NCI-H146 treated with DMSO at 0.1 percent for 48 hours (cell line): ENCODE results near the gene FAM234A.
A peak's percentile ranks its signal among the peaks of the same experiment; 100 is the strongest.
"Not testable (repeated sequence)": the region's sequence is repeated elsewhere in the genome, so short reads cannot be mapped to it uniquely, and the experiment has no call there.

Experiments
- DNase-seq: peaks from one replicate; lab custom pipeline; 2025; ENCODE audit not compliant: unreplicated experiment; lab: John Stamatoyannopoulos, UW

The FAM234A gene

DNA sequence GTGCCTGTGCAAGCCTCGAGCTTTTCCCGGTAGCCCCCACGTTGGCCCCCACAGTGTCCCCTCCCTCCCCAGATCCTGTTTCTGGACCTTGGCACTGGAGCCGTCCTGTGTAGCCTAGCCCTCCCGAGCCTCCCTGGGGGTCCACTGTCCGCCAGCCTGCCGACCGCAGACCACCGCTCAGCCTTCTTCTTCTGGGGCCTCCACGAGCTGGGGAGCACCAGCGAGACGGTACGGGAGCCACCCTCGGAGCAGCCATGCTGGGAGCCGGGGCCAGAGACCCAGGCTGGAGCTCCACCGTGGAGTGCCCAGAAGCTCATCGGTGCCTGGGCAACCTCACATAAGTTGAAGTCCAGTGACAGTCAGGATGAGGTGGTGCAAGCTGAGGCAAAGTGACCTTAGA is 29.3 kb downstream of the FAM234A start:
- no peak for DNase-seq

GRCh38 chr16:264440-264951 is 29.9 kb downstream of the FAM234A start:
- DNase-seq = no peak

- DNase-seq = no peak
Measured at GRCh38 chr16:265002-265529, 30.4 kb downstream of the FAM234A start.

- no peak for DNase-seq
Measured at GRCh38 chr16:265711-266110, 31.1 kb downstream of the FAM234A start.

DNA sequence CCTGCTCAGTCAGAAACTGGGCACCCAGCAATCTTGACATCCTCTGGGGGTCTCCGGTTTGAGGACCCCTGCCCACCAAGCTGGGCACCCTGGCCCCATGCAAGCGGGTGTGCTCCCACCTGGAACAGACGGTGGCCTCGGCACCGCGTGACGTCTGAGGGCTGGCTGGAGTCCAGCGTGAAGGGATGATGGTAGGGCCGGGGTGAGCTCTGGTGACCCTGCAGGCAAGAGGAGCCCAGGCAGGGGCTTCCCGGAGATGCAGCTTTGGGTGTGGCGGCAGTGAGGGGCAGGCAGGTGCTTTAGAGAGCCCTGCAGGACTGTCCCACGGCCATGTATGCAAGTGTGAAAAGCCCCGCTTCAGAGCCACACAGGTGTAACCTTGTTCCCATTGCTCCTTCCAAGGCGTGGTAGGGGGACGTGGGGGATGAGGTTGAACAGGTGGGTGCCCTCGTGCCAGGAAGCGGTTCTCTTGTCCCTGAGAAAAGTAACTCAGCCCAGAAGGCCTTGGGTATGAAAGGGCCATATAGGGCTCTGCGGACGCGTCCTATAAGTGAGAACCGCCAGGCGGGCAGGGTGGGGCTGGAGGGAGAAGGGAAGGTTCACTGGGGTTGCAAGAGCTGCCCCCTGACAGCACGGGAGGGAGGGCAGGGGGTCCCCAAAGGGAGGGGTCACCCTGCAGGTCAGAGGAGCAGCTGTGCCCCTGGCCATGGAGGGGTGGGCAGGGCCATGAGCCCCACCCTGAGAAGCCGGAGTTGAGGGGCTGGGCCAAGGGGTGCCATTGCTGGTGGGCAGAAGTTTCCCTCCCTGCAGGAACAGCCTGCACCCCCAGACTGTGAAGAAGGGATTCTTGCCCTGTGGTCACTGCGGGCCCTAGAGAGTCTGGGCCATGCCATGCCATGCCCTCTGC is 31.9 kb downstream of the FAM234A start:
- DNase-seq = no peak

DNA sequence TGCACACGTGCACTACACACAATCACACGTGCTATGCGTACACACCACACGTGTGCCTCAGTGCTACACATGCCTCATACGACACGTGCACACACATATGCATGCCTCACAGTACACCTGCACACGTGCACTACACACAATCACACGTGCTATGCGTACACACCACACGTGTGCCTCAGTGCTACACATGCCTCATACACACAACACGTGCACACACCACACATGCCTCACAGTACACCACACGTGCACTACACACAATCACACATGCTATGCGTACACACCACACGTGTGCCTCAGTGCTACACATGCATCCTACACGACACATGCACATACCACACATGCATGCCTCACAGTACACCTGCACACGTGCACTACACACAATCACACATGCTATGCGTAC is 32.9 kb downstream of the FAM234A start:
- not testable (repeated sequence) for DNase-seq

DNA sequence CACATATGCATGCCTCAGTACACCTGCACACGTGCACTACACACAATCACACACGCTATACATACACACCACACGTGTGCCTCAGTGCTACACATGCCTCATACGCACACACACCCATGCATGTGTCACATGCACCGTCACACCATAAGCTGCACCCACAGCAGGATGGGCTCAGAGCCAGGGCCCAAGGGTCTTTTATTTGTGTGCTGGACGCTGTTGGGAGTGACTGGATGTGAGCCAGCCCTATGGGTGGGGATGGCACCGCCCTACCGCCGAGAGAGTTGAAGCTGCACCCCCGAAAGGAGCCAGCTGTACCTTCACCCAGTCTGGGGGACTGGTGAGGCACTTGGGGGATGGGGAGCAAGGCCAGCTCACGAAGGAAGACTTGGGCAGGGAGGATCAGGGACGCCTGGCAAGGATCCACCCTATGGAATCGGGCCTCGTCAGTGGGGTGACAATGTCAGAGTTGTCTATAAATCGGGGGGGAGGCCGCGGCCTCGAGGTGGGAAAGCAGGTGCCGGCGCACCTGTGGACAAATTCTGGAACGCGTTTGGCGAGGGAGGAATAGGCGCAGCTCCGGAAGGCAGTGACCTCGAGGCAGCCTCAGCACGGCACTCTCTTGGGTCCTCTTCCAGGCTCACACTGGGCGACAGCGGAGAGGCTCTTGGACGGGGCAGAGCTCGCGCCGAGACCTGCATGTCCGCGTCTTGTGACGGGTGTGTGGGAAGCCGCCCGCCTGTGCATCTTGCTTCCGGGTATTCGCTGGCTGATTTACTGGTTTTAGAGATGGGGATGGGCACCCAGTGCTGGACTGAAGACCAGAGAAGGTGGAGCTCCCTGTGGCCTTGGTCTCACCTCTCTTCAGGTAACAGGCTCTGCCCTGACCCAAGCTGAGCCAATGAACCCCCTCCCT is 33.8 kb downstream of the FAM234A start:
- no peak for DNase-seq

DNA sequence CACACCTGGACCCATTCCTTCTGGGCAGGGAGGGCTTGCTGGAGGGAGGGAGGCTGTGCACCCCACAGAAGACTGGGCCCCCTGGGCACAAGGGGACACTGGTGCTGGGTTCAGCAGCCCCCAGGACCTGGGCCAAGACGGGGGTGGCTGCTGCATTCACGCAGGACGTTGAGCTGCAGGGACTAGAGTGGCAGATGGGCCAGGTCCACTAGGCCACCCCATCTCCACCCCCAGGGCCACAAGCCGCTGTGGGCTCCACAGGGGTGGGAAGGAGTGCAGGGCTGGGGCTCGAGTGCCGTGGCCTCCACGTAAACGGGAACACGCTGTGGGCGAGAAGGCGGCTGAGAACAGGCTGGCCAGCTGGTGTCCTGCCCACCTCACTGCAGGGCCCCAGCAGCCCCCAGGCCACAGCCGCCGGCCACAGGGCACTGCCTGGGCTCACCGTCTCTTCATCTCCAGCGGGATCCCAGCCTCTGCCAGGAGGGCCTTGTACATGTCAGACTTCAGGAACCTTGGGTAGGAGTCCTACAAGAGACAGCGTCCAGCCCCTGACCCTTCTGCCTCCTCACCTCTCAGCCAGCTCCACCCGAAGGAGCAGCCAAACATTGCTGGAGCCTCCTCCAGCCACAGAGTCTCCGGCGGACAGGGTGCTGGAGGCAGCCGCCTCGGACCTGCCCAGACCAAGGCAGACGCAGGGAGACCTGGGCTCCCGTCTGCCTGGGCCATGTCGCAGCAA is 34.6 kb downstream of the FAM234A start:
- no peak for DNase-seq

DNA sequence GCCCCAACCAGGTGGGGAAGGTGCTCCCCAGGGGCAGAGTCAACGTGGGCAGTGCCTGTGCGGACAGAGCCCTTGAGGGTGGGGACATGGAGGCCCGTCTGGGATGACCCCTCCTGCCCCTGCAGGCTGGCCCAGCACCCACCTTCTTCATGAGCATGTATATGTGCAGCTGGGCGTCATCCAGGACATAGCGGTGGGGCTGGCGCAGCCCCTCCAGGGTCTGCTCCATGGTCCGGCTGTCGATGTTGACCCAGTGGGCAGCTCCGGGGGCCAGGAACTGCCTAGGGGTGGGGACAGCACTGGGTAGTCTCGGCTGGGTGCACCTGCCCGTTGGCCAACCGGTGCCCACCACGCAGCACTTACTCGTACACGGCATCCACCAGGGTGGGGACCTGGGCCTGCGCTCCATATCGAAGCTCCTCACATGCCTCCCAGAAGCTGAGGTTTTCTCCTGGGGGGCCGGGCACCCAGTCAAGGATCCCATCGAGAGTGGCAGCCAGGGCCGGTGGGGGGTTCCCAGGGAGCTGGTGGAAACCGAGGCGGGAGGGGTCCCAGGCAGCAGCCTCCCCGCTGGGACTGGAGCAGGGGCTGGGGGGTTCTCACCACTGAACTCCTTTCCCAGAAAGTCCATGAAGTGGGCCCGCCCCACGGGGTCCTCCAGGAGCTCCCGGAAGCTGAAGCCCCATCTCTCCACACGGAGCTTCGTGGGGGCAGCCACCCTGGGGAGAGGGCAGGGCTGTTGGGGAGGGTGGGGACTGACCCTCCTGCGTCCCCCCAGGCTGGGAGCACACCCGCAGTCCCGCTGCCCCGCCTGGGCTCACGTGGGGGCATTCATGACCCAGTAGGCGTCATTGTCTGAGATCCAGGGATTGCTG is 36.0 kb downstream of the FAM234A start:
- no peak for DNase-seq

- no peak for DNase-seq
Measured at GRCh38 chr16:272633-273546, 38.3 kb downstream of the FAM234A start.

DNA sequence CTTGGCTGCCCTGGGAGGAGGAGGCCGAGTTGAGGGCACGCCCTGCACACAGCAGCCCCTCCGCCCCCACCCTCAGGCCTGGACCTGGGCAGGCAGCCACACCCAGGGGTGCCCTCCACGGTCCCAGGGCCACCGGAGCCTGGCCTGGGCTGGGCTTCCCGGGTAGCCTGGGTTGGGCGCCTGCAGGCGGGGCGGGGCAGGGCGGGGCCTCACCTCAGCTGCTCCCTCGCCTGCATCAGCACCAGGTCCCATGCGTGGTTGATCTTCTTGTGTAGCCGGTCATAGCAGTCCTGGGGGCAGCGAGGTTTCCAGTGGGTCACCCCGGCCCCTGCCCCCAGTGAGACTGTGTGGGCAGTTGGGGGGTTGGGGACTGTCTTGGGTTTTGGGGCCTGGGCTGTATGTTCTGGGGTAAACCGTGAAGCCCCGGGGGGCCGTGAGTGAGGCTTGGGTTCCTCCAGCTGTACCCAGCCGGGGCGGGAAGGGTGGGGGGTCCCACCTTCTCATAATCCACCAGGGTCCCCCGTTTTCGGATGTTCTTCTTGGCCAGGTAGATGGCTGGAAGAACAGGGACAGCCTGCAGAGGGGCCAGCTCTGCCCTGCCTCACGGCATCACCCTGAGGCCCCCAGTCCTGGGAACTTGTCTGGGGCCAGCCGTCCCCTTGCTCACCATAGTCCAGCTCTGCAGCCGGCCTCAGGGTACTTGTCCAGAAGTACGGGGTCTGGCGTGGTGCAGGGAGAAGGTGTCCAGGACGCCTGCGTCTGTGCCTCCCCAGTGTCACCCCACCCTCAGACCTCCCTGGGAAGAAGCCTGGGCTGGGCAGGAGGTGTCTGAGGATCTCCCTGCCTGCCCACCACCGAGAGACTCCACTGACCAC is 39.2 kb downstream of the FAM234A start:
- no peak for DNase-seq

GRCh38 chr16:275041-275641 is 40.5 kb downstream of the FAM234A start:
- peak; percentile 7 for DNase-seq

- no peak for DNase-seq
Measured at GRCh38 chr16:275786-276232, 41.2 kb downstream of the FAM234A start, which contains the start of gene RGS11. Gene RGS11 (minus strand): TSS chr16:275944. CDS start chr16:275911, 33 bp downstream.

- DNase-seq = no peak
Measured at GRCh38 chr16:276426-277077, 41.9 kb downstream of the FAM234A start.

GRCh38 chr16:278863-279366 is 44.3 kb downstream of the FAM234A start:
- peak; percentile 68 for DNase-seq

DNA sequence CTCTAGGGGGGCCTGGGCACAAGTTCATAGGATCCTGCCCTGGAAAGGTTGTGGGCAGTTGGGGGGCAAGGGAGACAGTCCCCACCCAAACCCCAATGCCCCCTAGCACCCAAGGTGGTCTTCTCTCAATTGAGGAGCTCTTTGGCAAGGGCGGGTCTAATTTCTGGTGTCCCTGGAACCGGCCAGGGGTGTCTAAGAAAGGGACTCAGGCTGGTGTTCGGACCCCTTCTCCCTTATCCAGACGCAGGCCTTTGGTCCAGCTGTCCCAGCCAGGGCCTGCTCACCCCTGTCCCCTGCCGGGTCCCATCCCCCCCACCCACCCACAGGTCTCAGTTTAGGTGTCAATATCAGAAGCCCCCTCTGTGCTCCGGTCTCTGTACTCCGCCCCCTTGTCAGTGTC is 44.9 kb downstream of the FAM234A start:
- DNase-seq = no peak
